K562 (cell line): Measurements from ENCODE around the gene PHF5A. TPM values are rescaled to one million over a fixed set of nuclear protein-coding genes. Genes with fewer than 3 reads are reported as not detected.
A peak's percentile ranks its signal among the peaks of the same experiment; 100 is the strongest.

Experiments
- CBX1 ChIP-seq: sonication (generic); IDR thresholded peaks from 2 replicates; pipeline ENCODE4 v1.6.1; 2016; ENCODE audit warnings: antibody characterized with exemption, low read depth, mild to moderate bottlenecking
- ELF4 ChIP-seq: fragments of 450-650 bp; formaldehyde crosslinking; IDR thresholded peaks from 2 replicates; pipeline ENCODE4 v1.4.0; 2022; ENCODE audit warnings: missing genetic modification characterization
- ETV6 ChIP-seq, 3 experiments: fragments of 150-350 bp in 1 of 3; sonication (generic) in 1 of 3; formaldehyde crosslinking in 1 of 3; IDR thresholded peaks; 2 replicates each; pipeline versions ENCODE4 v1.6.1 to v1.8.0; 2014 to 2022; ENCODE audit warnings: borderline replicate concordance in 2 of 3, low read depth in 2 of 3, antibody characterized with exemption in 1 of 3, low read length in 1 of 3, mild to moderate bottlenecking in 1 of 3, missing genetic modification reagents in 1 of 3
- EWSR1 ChIP-seq: fragments of 450-650 bp; IDR thresholded peaks from 2 replicates; pipeline ENCODE4 v1.6.1; 2018; ENCODE audit warnings: borderline replicate concordance, mild to moderate bottlenecking, low read depth, moderate library complexity; ENCODE audit not compliant: partially characterized antibody
- FUS ChIP-seq: fragments of 200-400 bp; formaldehyde crosslinking; optimal IDR thresholded peaks from 2 replicates; pipeline ENCODE3; 2017; ENCODE audit warnings: low read depth, low read length
- GABPB1 ChIP-seq: sonication (generic); formaldehyde crosslinking; IDR thresholded peaks from 2 replicates; pipeline ENCODE4 v1.8.0; 2022; ENCODE audit warnings: mild to moderate bottlenecking, missing genetic modification reagents
- HSF4 ChIP-seq: fragments of 250-450 bp; sonication (Bioruptor Pico); IDR thresholded peaks from 2 replicates; pipeline ENCODE4 v2.1.2; 2022; ENCODE audit warnings: mild to moderate bottlenecking, moderate library complexity, borderline replicate concordance
- KDM5B ChIP-seq: fragments of 200-600 bp; sonication (generic); IDR thresholded peaks from 2 replicates; pipeline ENCODE4 v1.6.1; 2012; ENCODE audit warnings: low read depth, mild to moderate bottlenecking, moderate library complexity, low read length, control low read depth, inconsistent platforms; ENCODE audit not compliant: insufficient replicate concordance
- MEF2A ChIP-seq: IDR thresholded peaks from 2 replicates; pipeline ENCODE4 v1.6.1; 2011; ENCODE audit warnings: low read depth, mild to moderate bottlenecking, low read length, moderate library complexity; ENCODE audit not compliant: control insufficient read depth
- MTA2 ChIP-seq: fragments of 450-650 bp; IDR thresholded peaks from 2 replicates; pipeline ENCODE4 v1.6.1; 2016; ENCODE audit warnings: low read depth
- NCOA4 ChIP-seq: fragments of 450-650 bp; IDR thresholded peaks from 2 replicates; pipeline ENCODE4 v1.6.1; 2018; ENCODE audit warnings: mild to moderate bottlenecking; ENCODE audit not compliant: partially characterized antibody
- POLR2AphosphoS5 ChIP-seq: IDR thresholded peaks from 2 replicates; pipeline ENCODE4 v1.6.1; 2011; ENCODE audit warnings: mild to moderate bottlenecking, low read depth, low read length, moderate library complexity; ENCODE audit not compliant: control insufficient read depth, insufficient read depth
- POLR2G ChIP-seq: fragments of 200-400 bp; formaldehyde crosslinking; IDR thresholded peaks from 2 replicates; pipeline ENCODE4 v1.6.1; 2017; ENCODE audit warnings: low read depth, mild to moderate bottlenecking, antibody characterized with exemption, low read length, moderate library complexity
- RFX5 ChIP-seq: IDR thresholded peaks from 2 replicates; pipeline ENCODE4 v1.6.1; 2011; ENCODE audit warnings: low read depth, mild to moderate bottlenecking, improper control_type of control experiment, low read length
- SMAD4 ChIP-seq: fragments of 250-450 bp; sonication (Bioruptor Pico); conservative IDR thresholded peaks from 2 replicates; pipeline ENCODE4 v1.8.0; 2021; ENCODE audit warnings: inconsistent platforms, mild to moderate bottlenecking, moderate library complexity
- TAF15 ChIP-seq: fragments of 200-400 bp; formaldehyde crosslinking; IDR thresholded peaks from 2 replicates; pipeline ENCODE4 v1.6.1; 2017; ENCODE audit warnings: mild to moderate bottlenecking, low read depth, low read length, moderate library complexity
- TGIF2 ChIP-seq: sonication (generic); formaldehyde crosslinking; IDR thresholded peaks from 2 replicates; pipeline ENCODE4 v1.8.1; 2022; ENCODE audit warnings: mild to moderate bottlenecking, missing genetic modification reagents, moderate library complexity
- ZNF449 ChIP-seq: fragments of 250-450 bp; sonication (Bioruptor Pico); IDR thresholded peaks from 2 replicates; pipeline ENCODE4 v1.8.0; 2022; ENCODE audit warnings: moderate library complexity, mild to moderate bottlenecking, inconsistent platforms
- ZNF561 ChIP-seq: fragments of 450-650 bp; formaldehyde crosslinking; conservative IDR thresholded peaks from 2 replicates; pipeline ENCODE4 v1.4.0; 2020; ENCODE audit warnings: mild to moderate bottlenecking, moderate library complexity
- ZNF830 ChIP-seq: fragments of 250-450 bp; sonication (Bioruptor Pico); IDR thresholded peaks from 2 replicates; pipeline ENCODE4 v1.5.0; 2021; ENCODE audit warnings: mild to moderate bottlenecking
- polyA plus RNA-seq, 8 experiments: library from polyadenylated mRNA; depleted of rRNA in 4 of 8; stranded (reverse) in 5 of 8; unstranded in 3 of 8; fragments of >200 nt; fragmentation: Nextera tagmentation in 2 of 8; fragmentation: Illumina TruSeq in 1 of 8; extraction: Ambion mirVana in 2 of 8; extraction: Trizol in 1 of 8; gene quantifications; 2 replicates each; pipeline versions ENCODE4 v1.2.1 to v1.2.3, GENCODE V29; 2011 to 2014; ENCODE audit warnings: inconsistent platforms in 1 of 8, missing spikeins in 1 of 8
- total RNA-seq, 7 experiments: library from RNA; depleted of rRNA in 6 of 7; stranded (reverse); fragments of >200 nt in 6 of 7; fragmentation: Illumina TruSeq in 2 of 7; extraction: Trizol in 2 of 7; gene quantifications; 2 replicates each; pipeline versions ENCODE4 v1.2.1 to v1.2.3, GENCODE V29; 2011 to 2021; ENCODE audit warnings: low replicate concordance in 1 of 7
- TF ChIP-seq, protein P1 (sequence below): IDR thresholded peaks from 2 replicates; pipeline ENCODE4 v1.6.1; 2011; ENCODE audit not compliant: insufficient read length; ENCODE audit errors: extremely low read depth
- TF ChIP-seq, protein P2 (sequence below): fragments of 200-400 bp; formaldehyde crosslinking; IDR thresholded peaks from 2 replicates; pipeline ENCODE4 v1.6.1; 2017; ENCODE audit warnings: mild to moderate bottlenecking, low read depth, low read length, moderate library complexity

PHF5A gene
- total and polyA plus RNA-seq, 9 of the 15 experiments (the other 6 are each of a cell fraction or from before 2014, with no cell fraction given) = 14.2 to 144 (median 101) TPM

- TF ChIP-seq, protein P1, sequence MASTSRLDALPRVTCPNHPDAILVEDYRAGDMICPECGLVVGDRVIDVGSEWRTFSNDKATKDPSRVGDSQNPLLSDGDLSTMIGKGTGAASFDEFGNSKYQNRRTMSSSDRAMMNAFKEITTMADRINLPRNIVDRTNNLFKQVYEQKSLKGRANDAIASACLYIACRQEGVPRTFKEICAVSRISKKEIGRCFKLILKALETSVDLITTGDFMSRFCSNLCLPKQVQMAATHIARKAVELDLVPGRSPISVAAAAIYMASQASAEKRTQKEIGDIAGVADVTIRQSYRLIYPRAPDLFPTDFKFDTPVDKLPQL = no peak
- TF ChIP-seq RFX5 (peak; percentile 67), CBX1 (no peak), TAF15 (no peak), POLR2AphosphoS5 (peak; percentile 93), MTA2 (0 out of 2 replicates have a peak, but pooled peaks have one; percentile 13), POLR2G (peak; percentile 96), ETV6 (IDR thresholded peaks at IDR 0.05; ENCODE audit: borderline replicate concordance in 1 of 2, low read depth in 2 of 2, low read length in 1 of 2) (no peak), ETV6 (CRISPR knock-in tag; IDR thresholded peaks at IDR 0.05; ENCODE audit: borderline replicate concordance) (no peak; the same call in 1 of the 2 replicates), ZNF561 (CRISPR knock-in tag) (no peak), KDM5B (peak; percentile 96), SMAD4 (CRISPR knock-in tag) (peak; percentile 58; the same call in 1 of the 2 replicates), GABPB1 (peak; percentile 73; the same call in 1 of the 2 replicates), ZNF449 (CRISPR knock-in tag) (no peak), MEF2A (0 out of 2 replicates have a peak, but pooled peaks have one; percentile 33), FUS (no peak), NCOA4 (no peak), ELF4 (CRISPR knock-in tag) (no peak), HSF4 (CRISPR knock-in tag) (no peak), TGIF2 (CRISPR knock-in tag) (no peak), ZNF830 (no peak), EWSR1 (no peak)
- TF ChIP-seq, protein P2, sequence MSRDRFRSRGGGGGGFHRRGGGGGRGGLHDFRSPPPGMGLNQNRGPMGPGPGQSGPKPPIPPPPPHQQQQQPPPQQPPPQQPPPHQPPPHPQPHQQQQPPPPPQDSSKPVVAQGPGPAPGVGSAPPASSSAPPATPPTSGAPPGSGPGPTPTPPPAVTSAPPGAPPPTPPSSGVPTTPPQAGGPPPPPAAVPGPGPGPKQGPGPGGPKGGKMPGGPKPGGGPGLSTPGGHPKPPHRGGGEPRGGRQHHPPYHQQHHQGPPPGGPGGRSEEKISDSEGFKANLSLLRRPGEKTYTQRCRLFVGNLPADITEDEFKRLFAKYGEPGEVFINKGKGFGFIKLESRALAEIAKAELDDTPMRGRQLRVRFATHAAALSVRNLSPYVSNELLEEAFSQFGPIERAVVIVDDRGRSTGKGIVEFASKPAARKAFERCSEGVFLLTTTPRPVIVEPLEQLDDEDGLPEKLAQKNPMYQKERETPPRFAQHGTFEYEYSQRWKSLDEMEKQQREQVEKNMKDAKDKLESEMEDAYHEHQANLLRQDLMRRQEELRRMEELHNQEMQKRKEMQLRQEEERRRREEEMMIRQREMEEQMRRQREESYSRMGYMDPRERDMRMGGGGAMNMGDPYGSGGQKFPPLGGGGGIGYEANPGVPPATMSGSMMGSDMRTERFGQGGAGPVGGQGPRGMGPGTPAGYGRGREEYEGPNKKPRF = no peak
Measured at GRCh38 chr22:41446639-41447434, 21.7 kb downstream of the PHF5A start, which contains the start of gene TOB2 (continued).
